ENCODE measurements around the gene COL5A2.

The COL5A2 gene

GRCh38 chr2:189116087-189116486 lies 63.5 kb downstream of the COL5A2 start:
- H3K36me3 Mint-ChIP-seq (ENCODE audit: low read depth) = no peaks in the 10 kb centered on the region
- no peaks in the 10 kb centered on the region for H3K9me3 Mint-ChIP-seq
- H3K27ac Mint-ChIP-seq = peak overlapping the region; percentile 63
- H3K27me3 Mint-ChIP-seq = no peaks in the 10 kb centered on the region
- DNase-seq = no peak
- no peak overlapping the region for H3K4me3 Mint-ChIP-seq
- peaks cover 19% of the 10 kb centered on the region for H3K4me1 Mint-ChIP-seq (ENCODE audit: low read depth)

- Mint-ChIP-seq H3K9me3 (no peaks in the 10 kb centered on the region), H3K36me3 (ENCODE audit: low read depth) (no peaks in the 10 kb centered on the region), H3K27ac (no peak overlapping the region), H3K4me3 (no peak overlapping the region), H3K27me3 (no peaks in the 10 kb centered on the region), H3K4me1 (ENCODE audit: low read depth) (peaks cover 19% of the 10 kb centered on the region)
- no peak for DNase-seq
Measured at GRCh38 chr2:189115126-189115525, 64.4 kb downstream of the COL5A2 start.

DNA sequence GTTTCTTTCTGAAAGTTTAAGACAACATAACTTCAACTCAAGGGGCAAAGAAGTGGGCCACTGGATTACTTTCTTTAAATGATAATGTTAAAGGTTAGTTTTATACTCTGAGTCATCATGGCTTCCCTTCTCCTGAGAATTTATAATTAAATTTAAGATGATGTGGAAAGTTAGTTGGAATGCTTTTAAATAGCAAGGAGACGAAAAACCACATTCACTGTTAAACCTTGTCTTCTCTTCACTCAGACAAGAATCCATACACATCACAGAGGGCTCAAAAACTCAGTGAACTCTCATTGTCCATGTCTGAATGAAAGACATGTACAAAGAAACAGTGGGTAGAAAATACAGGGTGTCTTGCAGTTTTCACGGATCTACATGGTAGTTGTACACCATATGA lies 65.6 kb downstream of the COL5A2 start:
- Mint-ChIP-seq H3K4me1 (ENCODE audit: low read depth) (peaks cover 22% of the 10 kb centered on the region), H3K27me3 (no peaks in the 10 kb centered on the region), H3K4me3 (no peak overlapping the region), H3K9me3 (no peaks in the 10 kb centered on the region), H3K27ac (no peak overlapping the region), H3K36me3 (ENCODE audit: low read depth) (no peaks in the 10 kb centered on the region)
- DNase-seq = no peak

DNA sequence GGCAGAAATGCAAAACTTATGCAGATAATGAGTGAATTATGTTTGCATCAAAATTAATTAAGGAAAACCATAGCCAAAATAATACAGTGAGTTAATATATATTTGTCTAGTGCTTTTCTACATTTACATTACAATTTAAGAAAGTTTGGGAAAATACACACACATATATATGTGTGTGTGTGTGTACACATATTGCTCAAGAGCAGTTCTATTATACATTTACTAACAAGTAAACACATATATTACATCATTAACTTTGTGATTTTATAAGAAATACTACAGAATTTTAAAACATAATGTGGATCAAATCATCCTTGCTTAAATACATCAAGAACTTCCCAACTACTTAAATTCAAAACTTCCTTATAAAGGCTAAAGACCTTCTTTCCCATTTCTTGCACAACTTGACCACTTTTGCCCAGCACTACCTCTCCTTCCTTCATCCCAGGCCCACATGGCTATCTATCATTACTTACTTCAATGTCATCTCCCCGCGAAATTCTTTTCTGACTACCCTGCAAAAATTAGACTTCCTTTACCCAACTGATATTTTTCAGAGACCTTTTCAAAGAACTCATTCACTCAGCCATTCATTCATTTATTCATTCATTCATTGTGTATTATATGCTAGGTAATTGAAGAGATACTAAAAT lies 68.4 kb downstream of the COL5A2 start:
- DNase-seq = no peak
- H3K27ac Mint-ChIP-seq = no peak overlapping the region
- peaks cover 10% of the 10 kb centered on the region for H3K4me1 Mint-ChIP-seq (ENCODE audit: low read depth)
- no peak overlapping the region for H3K4me3 Mint-ChIP-seq
- no peaks in the 10 kb centered on the region for H3K9me3 Mint-ChIP-seq
- no peaks in the 10 kb centered on the region for H3K27me3 Mint-ChIP-seq
- H3K36me3 Mint-ChIP-seq (ENCODE audit: low read depth) = no peaks in the 10 kb centered on the region

DNA sequence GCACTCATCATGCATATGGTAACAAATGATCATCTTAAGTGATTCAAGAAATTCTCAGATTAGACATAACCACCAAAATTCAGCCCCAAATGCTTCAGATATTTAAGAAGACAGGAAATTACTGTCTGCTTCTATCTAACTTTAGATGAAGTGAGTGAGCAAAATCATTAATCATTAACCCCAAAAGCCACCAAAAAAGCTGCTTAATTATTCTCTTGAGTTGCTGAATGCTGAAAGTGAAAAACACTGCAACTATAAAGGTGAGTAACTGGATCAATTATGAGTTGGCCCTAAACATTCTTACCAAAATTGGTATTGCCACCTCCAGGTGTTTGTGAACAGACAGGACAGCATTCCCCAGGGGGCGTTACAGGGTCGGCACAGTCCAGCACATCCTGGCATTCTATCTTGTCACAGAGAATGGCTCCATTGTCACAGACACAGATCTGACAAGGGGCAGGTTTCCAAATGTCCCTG lies 69.6 kb downstream of the COL5A2 start:
- no peak overlapping the region for H3K4me3 Mint-ChIP-seq
- no peak for DNase-seq
- no peak overlapping the region for H3K27ac Mint-ChIP-seq
- peaks cover 11% of the 10 kb centered on the region for H3K4me1 Mint-ChIP-seq (ENCODE audit: low read depth)
- no peaks in the 10 kb centered on the region for H3K9me3 Mint-ChIP-seq
- H3K27me3 Mint-ChIP-seq = no peaks in the 10 kb centered on the region
- H3K36me3 Mint-ChIP-seq (ENCODE audit: low read depth) = no peaks in the 10 kb centered on the region

- Mint-ChIP-seq H3K4me3 (no peak overlapping the region), H3K27me3 (no peaks in the 10 kb centered on the region), H3K4me1 (ENCODE audit: low read depth) (peaks cover 13% of the 10 kb centered on the region), H3K27ac (no peak overlapping the region), H3K36me3 (ENCODE audit: low read depth) (no peaks in the 10 kb centered on the region), H3K9me3 (no peaks in the 10 kb centered on the region)
- no peak for DNase-seq
Measured at GRCh38 chr2:189104934-189105333, 74.6 kb downstream of the COL5A2 start.

GRCh38 chr2:189102735-189103134 lies 76.8 kb downstream of the COL5A2 start:
- Mint-ChIP-seq H3K9me3 (no peaks in the 10 kb centered on the region), H3K27ac (no peak overlapping the region), H3K4me3 (no peak overlapping the region), H3K27me3 (no peaks in the 10 kb centered on the region), H3K36me3 (ENCODE audit: low read depth) (no peaks in the 10 kb centered on the region), H3K4me1 (ENCODE audit: low read depth) (peaks cover 8% of the 10 kb centered on the region)
- no peak for DNase-seq

DNA sequence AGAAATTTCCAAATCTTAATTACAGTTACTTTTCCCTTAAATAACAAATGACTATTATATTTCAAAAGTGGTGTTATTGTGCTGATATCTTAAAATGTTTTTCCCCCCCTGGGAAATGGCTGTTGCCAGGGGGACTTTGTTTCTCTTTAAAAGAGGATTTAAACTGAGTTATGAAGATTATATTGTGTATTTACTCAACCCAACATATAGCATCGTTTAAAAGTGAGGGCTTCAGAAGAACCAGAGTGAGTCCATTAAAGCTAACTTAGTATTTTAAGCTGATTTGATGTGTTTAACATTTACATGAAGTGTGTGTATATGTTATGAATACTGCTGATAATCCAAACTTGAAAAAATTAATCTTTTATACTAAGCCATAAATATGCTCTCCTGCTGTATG lies 81.6 kb downstream of the COL5A2 start:
- peaks cover 2% of the 10 kb centered on the region for H3K4me1 Mint-ChIP-seq (ENCODE audit: low read depth)
- H3K9me3 Mint-ChIP-seq = no peaks in the 10 kb centered on the region
- H3K27ac Mint-ChIP-seq = no peak overlapping the region
- no peaks in the 10 kb centered on the region for H3K36me3 Mint-ChIP-seq (ENCODE audit: low read depth)
- DNase-seq = no peak
- H3K27me3 Mint-ChIP-seq = no peaks in the 10 kb centered on the region
- H3K4me3 Mint-ChIP-seq = no peak overlapping the region

- Mint-ChIP-seq H3K27ac (no peak overlapping the region), H3K9me3 (no peaks in the 10 kb centered on the region), H3K4me1 (ENCODE audit: low read depth) (peaks cover 2% of the 10 kb centered on the region), H3K36me3 (ENCODE audit: low read depth) (no peaks in the 10 kb centered on the region), H3K27me3 (no peaks in the 10 kb centered on the region), H3K4me3 (no peak overlapping the region)
- DNase-seq = no peak
Measured at GRCh38 chr2:189096769-189097447, 82.7 kb downstream of the COL5A2 start.

- Mint-ChIP-seq H3K4me1 (ENCODE audit: low read depth) (peaks cover 4% of the 10 kb centered on the region), H3K4me3 (no peak overlapping the region), H3K27me3 (no peaks in the 10 kb centered on the region), H3K27ac (no peak overlapping the region), H3K9me3 (no peaks in the 10 kb centered on the region), H3K36me3 (ENCODE audit: low read depth) (no peaks in the 10 kb centered on the region)
- DNase-seq = no peak
Measured at GRCh38 chr2:189095101-189095500, 84.5 kb downstream of the COL5A2 start.

- no peak overlapping the region for H3K4me3 Mint-ChIP-seq
- no peak overlapping the region for H3K27ac Mint-ChIP-seq
- DNase-seq = no peak
- peaks cover 6% of the 10 kb centered on the region for H3K4me1 Mint-ChIP-seq (ENCODE audit: low read depth)
- no peaks in the 10 kb centered on the region for H3K36me3 Mint-ChIP-seq (ENCODE audit: low read depth)
- H3K27me3 Mint-ChIP-seq = no peaks in the 10 kb centered on the region
- H3K9me3 Mint-ChIP-seq = no peaks in the 10 kb centered on the region
Measured at GRCh38 chr2:189092936-189093335, 86.6 kb downstream of the COL5A2 start.

GRCh38 chr2:189091253-189091652 lies 88.3 kb downstream of the COL5A2 start:
- Mint-ChIP-seq H3K4me1 (ENCODE audit: low read depth) (peaks cover 6% of the 10 kb centered on the region), H3K4me3 (no peak overlapping the region), H3K27me3 (no peaks in the 10 kb centered on the region), H3K27ac (no peak overlapping the region), H3K36me3 (ENCODE audit: low read depth) (no peaks in the 10 kb centered on the region), H3K9me3 (no peaks in the 10 kb centered on the region)
- no peak for DNase-seq

GRCh38 chr2:189088591-189089205 lies 90.9 kb downstream of the COL5A2 start:
- DNase-seq = no peak
- Mint-ChIP-seq H3K9me3 (no peaks in the 10 kb centered on the region), H3K27me3 (no peaks in the 10 kb centered on the region), H3K27ac (no peak overlapping the region), H3K36me3 (ENCODE audit: low read depth) (no peaks in the 10 kb centered on the region), H3K4me1 (ENCODE audit: low read depth) (peaks cover 4% of the 10 kb centered on the region), H3K4me3 (no peak overlapping the region)

GRCh38 chr2:189086710-189087109 lies 92.9 kb downstream of the COL5A2 start:
- DNase-seq = no peak
- H3K27me3 Mint-ChIP-seq = no peaks in the 10 kb centered on the region
- peaks cover 4% of the 10 kb centered on the region for H3K4me1 Mint-ChIP-seq (ENCODE audit: low read depth)

DNA sequence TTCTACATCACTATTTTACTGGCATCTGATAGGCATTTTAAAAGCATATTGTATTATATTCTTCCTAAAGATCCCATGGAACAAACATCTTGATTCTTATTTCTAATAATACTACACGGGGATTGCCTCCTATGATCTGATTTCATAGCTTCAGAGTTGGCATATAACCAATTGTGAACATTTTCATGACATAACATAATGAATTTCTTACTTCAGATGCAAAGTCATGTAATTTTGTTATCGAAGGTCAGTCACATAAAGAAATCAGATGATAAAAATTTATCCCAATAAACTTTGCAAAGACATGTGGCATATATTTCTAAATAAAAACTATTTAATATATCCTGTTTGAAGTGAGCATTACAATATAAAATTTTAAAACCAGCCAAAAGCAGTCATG lies 93.3 kb downstream of the COL5A2 start:
- DNase-seq = no peak
- no peaks in the 10 kb centered on the region for H3K9me3 Mint-ChIP-seq
- no peak overlapping the region for H3K27ac Mint-ChIP-seq

More at GRCh38 chr2:189086710-189087109, 92.9 kb downstream of the COL5A2 start:
- no peak overlapping the region for H3K27ac Mint-ChIP-seq
- H3K4me3 Mint-ChIP-seq = no peak overlapping the region
- H3K36me3 Mint-ChIP-seq (ENCODE audit: low read depth) = no peaks in the 10 kb centered on the region
- no peaks in the 10 kb centered on the region for H3K9me3 Mint-ChIP-seq

More for the DNA sequence above, 93.3 kb downstream of the COL5A2 start:
- H3K27me3 Mint-ChIP-seq = no peaks in the 10 kb centered on the region
- H3K4me1 Mint-ChIP-seq (ENCODE audit: low read depth) = peaks cover 4% of the 10 kb centered on the region
- H3K36me3 Mint-ChIP-seq (ENCODE audit: low read depth) = no peaks in the 10 kb centered on the region
- no peak overlapping the region for H3K4me3 Mint-ChIP-seq

All from activated T-cell treated with anti-CD3 and anti-CD28 coated beads, Interleukin-2, amount 50 U/mL, for 24 hours (primary cell).